GM12891 (cell line): ENCODE measurements around the gene ARSG.

Source experiments
- DNase-seq: peaks from one replicate; pipeline ENCODE4 v3.0.0; 2011; ENCODE audit warnings: low spot score; ENCODE audit not compliant: insufficient read length
- FAIRE-seq: peaks from 2 replicates; lab custom pipeline; 2011; peaks lifted over from hg19 to GRCh38; lab: Jason Lieb, UNC
- PAX5 ChIP-seq: IDR thresholded peaks from 2 replicates; pipeline ENCODE4 v1.6.1; 2011; ENCODE audit warnings: low read length, moderate library complexity, mild to moderate bottlenecking; ENCODE audit not compliant: insufficient read depth, severe bottlenecking
- POLR2A ChIP-seq: IDR thresholded peaks from 2 replicates; pipeline ENCODE4 v1.6.1; 2011; ENCODE audit warnings: low read depth, low read length, control low read depth
- POLR2AphosphoS5 ChIP-seq: IDR thresholded peaks from 2 replicates; pipeline ENCODE4 v1.6.1; 2011; ENCODE audit warnings: low read depth, low read length, control low read depth
- POU2F2 ChIP-seq: IDR thresholded peaks from 2 replicates; pipeline ENCODE4 v1.6.1; 2011; ENCODE audit warnings: low read depth, mild to moderate bottlenecking, control low read depth, low read length, moderate library complexity
- SPI1 ChIP-seq: IDR thresholded peaks from 2 replicates; pipeline ENCODE4 v1.6.1; 2011; ENCODE audit warnings: low read depth, low read length, control low read depth
- TAF1 ChIP-seq: IDR thresholded peaks from 2 replicates; pipeline ENCODE4 v1.6.1; 2011; ENCODE audit warnings: low read depth, low read length, control low read depth

The ARSG gene

DNA sequence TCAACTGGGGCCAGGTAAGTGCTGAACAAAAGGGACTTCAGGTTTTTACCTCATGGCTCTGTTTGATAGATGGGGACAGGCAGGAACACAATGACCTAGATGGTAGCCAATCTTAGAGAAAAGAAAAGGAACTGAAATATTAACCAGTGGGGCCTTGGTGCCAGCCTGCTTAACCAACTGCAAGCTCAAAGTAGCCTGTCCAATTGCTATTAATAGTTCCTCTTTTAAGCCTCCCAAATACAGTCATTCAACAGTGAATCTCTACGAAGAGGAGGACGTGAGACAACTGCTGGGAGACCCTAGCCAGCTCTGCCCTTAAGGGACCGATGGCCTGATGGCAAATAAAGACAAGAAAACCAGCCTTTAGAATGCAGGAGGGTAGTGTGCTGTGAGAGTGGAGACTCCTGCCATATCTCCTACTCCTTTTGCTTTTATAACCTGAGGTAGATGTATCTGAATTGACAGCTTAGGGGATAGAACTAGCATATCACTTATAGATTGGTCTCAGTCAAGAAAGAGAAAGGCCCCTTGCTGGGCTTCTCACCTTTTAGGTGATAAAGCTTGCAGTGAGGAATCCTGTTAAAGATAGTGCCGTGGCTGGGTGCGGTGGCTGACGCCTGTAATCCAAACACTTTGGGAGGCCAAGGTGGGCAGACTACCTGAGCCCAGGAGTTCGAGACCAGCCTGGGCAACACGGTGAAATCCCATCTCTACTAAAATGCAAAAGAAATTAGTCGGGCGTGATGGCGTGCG lies 28.3 kb downstream of the ARSG start:
- DNase-seq (no peak), FAIRE-seq (no peak)
- TF ChIP-seq POLR2A = no peak
- TF ChIP-seq PAX5 = no peak
- no peak for TF ChIP-seq TAF1
- no peak for TF ChIP-seq POU2F2
- no peak for TF ChIP-seq POLR2AphosphoS5
- no peak for TF ChIP-seq SPI1

DNA sequence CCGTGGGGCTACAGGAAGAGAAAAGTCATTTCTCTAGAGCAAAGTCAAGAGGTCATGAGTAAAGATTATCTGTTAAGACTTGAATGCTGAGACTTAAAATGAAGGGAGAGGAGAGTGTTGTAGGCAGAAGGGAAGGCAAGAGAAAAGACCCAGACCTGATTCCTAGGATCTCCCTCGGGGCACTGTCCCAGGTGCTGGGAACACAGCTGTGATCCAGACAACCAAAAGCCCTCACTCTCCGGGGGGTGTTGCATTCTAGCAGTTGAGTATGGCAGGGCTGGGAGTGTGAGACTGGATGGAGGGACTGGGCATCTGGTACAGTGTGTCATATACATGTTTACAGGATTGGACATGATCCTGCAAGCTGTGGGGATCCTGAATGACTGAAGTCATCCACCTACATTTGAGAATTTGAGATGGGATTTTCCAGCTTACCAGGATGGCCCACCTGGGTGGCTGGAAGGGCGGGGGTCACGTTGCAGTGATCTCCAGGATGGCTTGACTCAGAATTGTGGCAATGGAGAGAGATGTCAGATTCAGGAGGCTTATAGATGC lies 29.1 kb downstream of the ARSG start:
- no peak for DNase-seq
- no peak for FAIRE-seq
- TF ChIP-seq PAX5 = no peak
- TF ChIP-seq TAF1 = no peak
- no peak for TF ChIP-seq SPI1
- no peak for TF ChIP-seq POLR2AphosphoS5
- TF ChIP-seq POLR2A = no peak

DNA sequence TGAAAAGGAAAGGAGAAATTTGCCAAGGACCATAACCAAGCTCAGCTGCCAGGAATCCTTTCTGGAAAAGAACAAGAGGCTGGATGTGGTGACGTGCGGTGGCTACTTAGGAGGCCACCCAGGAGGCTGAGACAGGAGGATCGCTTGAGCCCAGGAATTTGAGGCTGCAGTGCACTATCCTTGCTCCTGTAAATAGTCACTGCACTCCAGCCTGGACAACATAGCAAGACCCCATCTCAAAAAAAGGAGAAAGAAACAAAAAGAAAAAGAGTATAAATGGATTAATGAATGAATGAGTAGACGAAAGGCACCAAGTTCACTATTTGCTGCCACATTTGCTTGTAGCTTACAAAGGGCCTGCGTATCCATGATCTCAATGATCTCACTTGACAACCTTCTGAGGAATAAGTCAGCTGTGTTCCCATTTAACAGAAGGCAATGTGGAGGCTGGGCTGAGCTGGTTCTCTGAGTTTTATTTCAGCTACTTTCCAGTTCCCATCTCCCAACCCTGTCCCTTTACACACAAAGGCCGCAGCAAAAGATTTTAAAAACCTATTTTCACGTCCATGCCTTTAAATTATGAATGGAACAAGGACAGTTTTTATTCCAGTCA lies 29.8 kb downstream of the ARSG start:
- no peak for DNase-seq
- FAIRE-seq = no peak
- TF ChIP-seq TAF1 (no peak), POLR2AphosphoS5 (no peak), POLR2A (no peak), PAX5 (no peak), SPI1 (no peak), POU2F2 (no peak)

DNA sequence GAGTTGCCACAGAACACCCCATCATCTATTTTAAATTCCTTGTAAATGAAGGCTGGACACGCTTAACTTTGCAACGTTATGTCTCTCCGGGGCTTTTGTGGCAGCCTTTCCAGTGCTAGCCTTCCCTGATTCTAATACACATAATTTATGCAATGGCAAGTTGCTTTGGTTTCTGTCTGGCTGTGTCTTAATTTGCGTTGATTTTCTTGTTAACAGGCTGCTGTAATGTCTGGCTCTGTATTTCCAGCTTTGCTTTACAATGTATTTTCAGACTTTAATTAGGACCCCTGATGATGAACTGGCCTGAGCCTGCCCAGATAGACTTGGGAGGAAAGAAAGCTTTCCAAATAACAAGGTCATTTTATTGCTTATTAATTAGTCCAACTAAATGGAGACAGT lies 30.3 kb downstream of the ARSG start:
- FAIRE-seq (no peak), DNase-seq (no peak)
- TF ChIP-seq SPI1 = no peak
- no peak for TF ChIP-seq PAX5
- TF ChIP-seq TAF1 = no peak
- TF ChIP-seq POLR2A = no peak
- TF ChIP-seq POU2F2 = no peak
- TF ChIP-seq POLR2AphosphoS5 = no peak

DNA sequence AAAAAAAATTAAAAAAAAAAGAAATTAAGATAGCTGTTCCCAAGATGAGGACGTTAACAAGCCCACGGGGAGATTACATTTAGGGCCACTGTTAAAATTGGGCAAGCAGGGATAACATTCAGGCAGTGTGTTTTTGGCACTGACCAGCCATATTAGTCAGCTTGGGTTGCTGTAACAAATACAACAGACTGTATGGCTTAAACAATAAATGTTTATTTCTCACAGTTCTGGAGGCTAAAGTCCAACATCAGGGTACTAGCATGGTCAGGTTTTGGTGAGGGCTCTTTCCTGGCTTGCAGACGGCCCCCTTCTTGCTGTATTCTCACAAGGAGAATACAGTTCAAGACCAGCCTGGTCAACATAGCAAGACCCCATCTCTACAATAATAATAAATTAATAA lies 31.3 kb downstream of the ARSG start:
- TF ChIP-seq POLR2A = no peak
- TF ChIP-seq TAF1 = no peak
- no peak for TF ChIP-seq SPI1
- no peak for TF ChIP-seq POU2F2
- no peak for FAIRE-seq
- DNase-seq = no peak

DNA sequence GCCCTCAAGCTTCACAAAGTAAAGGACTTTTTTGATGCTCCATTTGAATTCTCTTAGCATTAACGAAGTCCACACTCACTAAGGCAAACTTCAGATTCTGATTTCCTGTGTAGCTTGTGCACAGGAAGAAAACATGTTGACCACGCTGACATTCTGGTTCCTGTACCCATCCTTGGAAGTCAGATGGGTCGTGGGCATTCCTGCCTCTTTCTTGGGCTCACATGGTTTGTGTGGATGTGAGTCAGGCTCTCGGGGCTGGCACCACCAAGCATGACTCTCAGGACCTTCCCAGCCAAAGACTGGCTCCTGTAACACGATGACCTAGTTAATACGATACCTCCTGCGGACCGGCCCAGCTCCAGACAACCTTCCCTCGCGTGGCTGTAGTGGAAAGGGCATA lies 32.8 kb downstream of the ARSG start:
- TF ChIP-seq POU2F2 (no peak), TAF1 (no peak), PAX5 (no peak), SPI1 (no peak), POLR2AphosphoS5 (no peak), POLR2A (no peak)
- no peak for DNase-seq
- no peak for FAIRE-seq

DNA sequence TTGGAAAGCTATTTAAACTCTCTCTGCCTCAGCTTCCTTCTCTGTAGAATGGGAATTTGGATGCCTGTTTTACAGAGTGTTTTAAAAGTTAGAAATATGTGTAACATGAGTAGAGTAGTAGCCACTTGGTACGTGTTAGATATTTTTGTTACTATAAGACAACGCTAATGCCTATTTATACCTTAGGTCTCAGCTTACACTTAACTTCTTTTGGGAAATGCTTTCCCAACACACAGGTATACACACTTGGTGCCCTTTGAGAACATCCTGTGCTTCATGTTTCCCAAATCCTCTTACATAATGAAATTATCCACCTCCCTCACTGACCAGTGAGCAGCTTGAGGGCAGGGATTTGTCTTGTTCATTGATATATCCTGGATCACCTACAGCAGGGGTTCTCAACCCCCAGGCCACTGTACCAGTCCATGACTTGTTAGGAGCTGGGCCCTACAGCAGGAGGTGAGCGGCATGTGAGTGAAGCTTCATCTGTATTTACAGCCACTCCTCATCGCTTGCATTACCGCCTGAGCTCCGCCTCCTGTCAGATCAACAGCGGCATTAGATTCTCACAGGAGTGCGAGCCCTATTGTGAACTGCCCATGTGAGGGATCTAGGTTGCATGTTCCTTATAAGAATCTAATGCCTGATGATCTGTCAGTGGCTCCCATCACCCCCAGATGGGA lies 33.5 kb downstream of the ARSG start:
- TF ChIP-seq POLR2A (no peak), PAX5 (no peak), POU2F2 (no peak), SPI1 (no peak), TAF1 (no peak), POLR2AphosphoS5 (no peak)
- FAIRE-seq (no peak), DNase-seq (no peak)

DNA sequence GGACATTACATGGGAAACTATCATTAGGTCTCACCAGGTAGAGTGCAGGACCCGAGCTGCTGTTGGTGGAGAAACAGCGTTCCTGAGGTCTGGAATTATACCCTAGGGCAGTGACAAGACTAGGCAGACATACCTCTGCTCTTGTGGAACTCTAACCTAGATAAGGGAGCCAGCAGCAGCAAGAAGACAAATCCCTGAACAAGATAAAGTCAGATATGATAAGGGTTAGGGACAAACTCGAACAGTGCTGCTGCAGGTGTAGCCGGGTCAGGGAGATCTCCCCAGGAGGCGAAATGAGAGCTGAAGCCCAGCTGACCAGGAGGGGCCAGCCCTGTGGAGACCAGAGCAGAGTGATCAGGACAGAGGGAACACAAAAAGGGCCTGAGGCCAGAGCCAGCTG lies 34.7 kb downstream of the ARSG start:
- no peak for DNase-seq
- FAIRE-seq = no peak
- TF ChIP-seq POLR2AphosphoS5 = no peak

DNA sequence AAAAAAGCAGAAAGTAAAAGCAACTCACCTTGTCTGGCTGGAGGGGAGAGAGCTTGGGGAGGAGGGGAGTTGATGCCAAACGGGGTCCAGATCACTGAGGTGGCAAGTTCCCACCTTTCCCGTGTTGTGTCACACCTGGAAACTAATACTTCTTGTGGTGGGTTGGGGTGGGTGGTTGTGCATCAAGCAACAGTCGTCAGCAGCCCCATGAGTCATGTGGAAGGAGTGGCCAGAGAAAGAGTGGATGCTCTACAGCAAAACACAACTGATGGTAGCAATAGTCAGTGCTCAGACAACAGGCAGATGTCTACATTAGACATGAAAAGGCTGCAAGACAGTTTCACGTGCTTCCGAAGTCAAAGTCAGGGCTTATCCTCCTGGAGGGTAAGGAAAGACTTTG lies 35.4 kb downstream of the ARSG start:
- TF ChIP-seq TAF1 (no peak), POU2F2 (no peak), POLR2AphosphoS5 (no peak), SPI1 (no peak), POLR2A (no peak), PAX5 (no peak)
- FAIRE-seq = no peak
- DNase-seq = no peak
